Astrocyte of the spinal cord (primary cell): ENCODE results near the gene TELO2.
A peak's percentile ranks its signal among the peaks of the same experiment; 100 is the strongest.

Experiments used
- DNase-seq: peaks from one replicate; pipeline ENCODE4 v3.0.0; 2011; ENCODE audit warnings: low read depth, low spot score
- H3K4me3 ChIP-seq: 2 replicates; pipeline ENCODE4 v1.5.1; 2011; ENCODE audit warnings: low read depth, mild to moderate bottlenecking, low read length, moderate library complexity
- in situ Hi-C: cut with HindIII; loops from 2 replicates; pipeline ENCODE4 v1.10.0; 2017; ENCODE audit warnings: low sequenced_read_pairs
- TF ChIP-seq, protein P1 (sequence below): IDR thresholded peaks from 2 replicates; pipeline ENCODE4 v1.5.1; 2012; ENCODE audit warnings: low read depth, mild to moderate bottlenecking, low read length, inconsistent platforms

The TELO2 gene

DNA sequence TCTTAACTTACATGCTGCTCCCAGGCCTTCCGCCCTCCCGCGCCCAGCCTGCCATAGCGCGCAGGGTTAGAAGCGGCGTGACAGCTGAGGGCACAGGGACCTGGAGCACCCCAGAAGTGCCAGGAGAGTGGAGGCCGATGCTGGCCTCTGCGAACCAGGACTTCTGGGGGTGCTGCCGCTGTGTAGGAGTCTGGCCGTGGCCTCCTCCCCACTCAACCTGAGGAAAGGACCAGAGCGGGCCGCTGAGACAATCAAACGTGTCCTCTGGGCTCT lies 38.4 kb downstream of the TELO2 start:
- DNase-seq, result no peak
- in situ Hi-C loops, result no loop called here
- no peak overlapping the region for H3K4me3 ChIP-seq
- TF ChIP-seq, protein P1, sequence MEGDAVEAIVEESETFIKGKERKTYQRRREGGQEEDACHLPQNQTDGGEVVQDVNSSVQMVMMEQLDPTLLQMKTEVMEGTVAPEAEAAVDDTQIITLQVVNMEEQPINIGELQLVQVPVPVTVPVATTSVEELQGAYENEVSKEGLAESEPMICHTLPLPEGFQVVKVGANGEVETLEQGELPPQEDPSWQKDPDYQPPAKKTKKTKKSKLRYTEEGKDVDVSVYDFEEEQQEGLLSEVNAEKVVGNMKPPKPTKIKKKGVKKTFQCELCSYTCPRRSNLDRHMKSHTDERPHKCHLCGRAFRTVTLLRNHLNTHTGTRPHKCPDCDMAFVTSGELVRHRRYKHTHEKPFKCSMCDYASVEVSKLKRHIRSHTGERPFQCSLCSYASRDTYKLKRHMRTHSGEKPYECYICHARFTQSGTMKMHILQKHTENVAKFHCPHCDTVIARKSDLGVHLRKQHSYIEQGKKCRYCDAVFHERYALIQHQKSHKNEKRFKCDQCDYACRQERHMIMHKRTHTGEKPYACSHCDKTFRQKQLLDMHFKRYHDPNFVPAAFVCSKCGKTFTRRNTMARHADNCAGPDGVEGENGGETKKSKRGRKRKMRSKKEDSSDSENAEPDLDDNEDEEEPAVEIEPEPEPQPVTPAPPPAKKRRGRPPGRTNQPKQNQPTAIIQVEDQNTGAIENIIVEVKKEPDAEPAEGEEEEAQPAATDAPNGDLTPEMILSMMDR, result no peak

DNA sequence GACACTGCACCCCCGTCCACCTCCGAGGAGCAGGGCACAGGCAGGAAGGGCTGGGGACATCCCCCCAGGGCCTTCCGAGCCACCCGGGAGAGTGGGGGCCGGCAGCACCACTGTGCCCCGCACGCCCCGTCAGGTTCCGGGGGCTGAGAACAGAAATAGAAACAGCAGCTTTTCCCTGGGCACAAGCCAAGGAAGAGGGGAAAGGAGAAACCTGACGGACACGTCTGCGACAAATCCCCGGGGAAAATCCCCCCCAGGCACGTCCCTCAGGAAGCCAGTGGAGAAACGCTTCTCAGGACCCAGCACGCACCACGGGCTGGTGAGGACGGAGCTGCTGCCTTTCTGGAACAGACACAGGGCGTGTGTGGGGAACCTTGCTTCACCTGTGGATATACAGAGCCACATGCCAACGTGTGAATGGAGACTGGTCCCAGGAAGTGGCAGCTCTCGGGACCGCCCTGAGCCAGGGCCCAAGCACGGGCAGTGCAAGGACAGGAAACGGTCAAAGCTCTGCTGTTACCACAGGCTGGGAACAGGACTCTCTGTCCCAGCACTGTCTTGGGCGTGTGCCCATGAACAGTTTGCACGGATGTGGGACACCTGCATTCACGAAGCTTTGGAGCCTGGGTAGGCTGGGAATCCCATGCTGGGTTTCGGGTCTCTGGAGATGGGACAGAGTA lies 39.1 kb downstream of the TELO2 start:
- in situ Hi-C loops, result no loop called here
- TF ChIP-seq, protein P1, result no peak
- DNase-seq, result peak; percentile 5
- no peak overlapping the region for H3K4me3 ChIP-seq

DNA sequence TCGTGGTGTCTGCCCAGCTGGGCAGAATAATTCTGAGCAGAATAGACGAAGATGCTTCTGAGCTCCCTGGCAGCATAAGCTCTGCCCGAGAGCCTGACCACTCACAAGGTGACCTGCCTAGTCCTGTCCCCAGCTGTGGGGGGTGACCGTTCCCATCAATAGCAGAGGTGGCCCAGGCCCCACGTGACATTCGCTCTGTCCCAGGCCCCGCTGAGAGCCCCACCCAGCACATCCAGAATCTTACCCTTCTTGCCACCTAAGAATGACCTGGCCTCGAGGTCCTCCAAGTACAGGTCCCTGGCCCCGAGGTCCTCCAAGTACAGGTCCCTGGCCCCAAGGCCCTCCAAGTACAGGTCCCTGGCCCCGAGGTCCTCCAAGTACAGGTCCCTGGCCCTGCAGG lies 39.6 kb downstream of the TELO2 start:
- in situ Hi-C loops, result no loop called here
- no peak overlapping the region for H3K4me3 ChIP-seq
- DNase-seq, result no peak
- TF ChIP-seq, protein P1, result no peak

DNA sequence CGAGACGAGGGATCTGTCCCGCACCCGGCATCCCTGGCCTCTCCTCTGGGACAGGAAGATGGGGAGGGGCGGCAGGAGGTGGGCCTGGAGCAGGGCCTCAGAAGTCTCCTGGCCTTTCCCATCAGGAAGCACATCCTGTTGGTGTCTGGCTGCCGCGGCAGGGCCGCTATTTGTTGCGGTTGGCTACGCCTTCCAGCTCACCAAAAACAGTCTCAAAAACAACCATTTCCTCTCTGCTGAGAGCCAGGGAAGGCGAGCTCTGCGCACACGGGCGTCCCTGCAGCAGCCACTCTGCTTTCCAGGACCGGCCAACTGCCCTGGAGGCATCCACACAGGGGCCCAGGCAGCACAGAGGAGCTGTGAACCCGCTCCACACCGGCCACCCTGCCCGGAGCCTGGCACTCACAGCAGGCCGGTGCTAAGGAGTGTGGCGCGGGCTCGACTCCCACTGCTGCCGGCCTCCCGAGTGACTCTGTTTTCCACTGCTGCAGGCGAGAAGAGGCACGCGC lies 40.3 kb downstream of the TELO2 start, which contains the start of gene TMEM204:
Gene TMEM204, plus strand, starts transcription at position 224 of the 509 bp plus-strand sequence. CDS start 610 bp downstream, outside the sequence.
- peak; percentile 54 for DNase-seq
- TF ChIP-seq, protein P1, result no peak
- H3K4me3 ChIP-seq, result peak within 1 kb of the TSS; percentile 42
- in situ Hi-C loops, result no loop called here

DNA sequence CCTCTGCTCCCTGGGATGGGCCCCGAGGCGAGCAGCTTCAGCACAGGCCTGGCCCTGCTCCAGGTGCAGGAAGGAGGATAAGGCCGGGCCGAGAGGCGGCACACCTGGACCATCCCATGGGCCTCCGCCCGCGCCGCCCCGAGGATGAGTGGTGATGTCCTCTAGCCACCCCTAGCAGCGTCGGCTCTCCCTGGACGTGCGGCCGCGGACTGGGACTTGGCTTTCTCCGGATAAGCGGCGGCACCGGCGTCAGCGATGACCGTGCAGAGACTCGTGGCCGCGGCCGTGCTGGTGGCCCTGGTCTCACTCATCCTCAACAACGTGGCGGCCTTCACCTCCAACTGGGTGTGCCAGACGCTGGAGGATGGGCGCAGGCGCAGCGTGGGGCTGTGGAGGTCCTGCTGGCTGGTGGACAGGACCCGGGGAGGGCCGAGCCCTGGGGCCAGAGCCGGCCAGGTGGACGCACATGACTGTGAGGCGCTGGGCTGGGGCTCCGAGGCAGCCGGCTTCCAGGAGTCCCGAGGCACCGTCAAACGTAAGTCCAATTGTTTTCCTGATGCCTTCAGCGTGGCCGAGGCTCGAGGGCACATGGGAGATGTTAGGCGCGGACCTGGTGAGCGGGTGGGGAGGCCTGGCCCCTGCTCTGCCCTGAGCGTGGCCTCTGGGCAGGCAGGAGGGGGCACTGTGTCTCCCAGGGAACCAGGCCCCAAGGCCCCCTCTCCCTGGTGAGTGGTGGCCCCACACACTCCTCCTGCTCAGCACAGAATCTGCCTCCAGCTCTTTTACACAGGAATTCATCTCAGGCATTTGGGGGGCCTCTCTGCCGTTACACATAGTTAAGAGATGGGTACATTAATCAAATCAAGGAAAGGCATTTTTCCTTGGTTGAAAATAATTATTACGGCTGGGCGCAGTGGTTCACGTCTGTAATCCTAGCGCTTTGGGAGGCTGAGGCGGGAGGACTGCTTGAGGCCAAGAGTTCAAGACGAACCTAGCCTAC lies 41.2 kb downstream of the TELO2 start:
- in situ Hi-C loops, result no loop called here
- peak overlapping the region; percentile 42 for H3K4me3 ChIP-seq
- TF ChIP-seq, protein P1, result no peak
- DNase-seq, result peak; percentile 4

DNA sequence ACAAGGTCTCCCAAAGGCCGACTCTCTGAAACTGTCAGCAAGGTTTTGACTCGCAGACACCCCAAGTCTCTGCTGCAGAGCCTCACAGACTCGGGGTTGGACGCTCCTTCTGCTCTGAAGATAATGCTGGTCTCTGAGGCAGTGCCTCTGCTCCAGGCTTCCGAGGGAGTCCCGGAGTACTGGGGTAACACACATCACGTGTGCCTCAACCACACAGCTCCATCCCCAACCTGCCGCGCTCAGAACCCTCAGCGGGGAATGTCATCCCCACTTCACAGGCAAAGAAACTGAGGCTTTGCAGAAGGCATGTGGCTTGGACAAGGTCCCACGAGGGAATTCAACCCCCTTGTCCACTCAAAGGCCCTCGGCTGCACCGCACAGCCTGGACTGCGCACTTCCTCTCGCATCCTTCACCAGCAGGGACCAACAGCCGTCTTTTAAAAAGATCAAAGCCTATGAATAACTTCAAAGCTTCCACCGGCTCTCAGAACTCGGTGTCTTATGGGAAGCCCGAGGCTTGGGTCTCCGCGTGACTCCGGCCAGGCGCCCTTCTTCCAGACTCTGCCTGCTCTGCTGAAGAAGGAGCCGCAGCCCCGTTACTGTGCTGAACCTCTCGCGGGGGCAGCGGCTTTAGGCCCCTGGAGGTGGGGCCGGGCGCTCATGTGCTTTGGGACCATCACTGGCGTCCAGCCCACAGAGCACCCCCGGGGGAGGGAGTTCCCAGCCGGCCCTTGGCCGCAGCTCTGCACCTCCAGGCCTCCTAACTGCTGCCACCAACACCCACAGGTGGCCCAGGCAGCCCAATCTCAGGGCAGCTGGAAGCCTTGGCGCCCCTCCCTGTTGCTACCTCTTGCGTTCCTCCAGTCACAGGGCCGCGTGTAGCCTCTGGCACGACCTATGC lies 42.5 kb downstream of the TELO2 start:
- H3K4me3 ChIP-seq, result peak overlapping the region; percentile 42
- in situ Hi-C loops, result no loop called here
- TF ChIP-seq, protein P1, result no peak
- DNase-seq, result peak; percentile 26
